ENCODE results near the gene BRF1. TPM values are rescaled to one million over a fixed set of nuclear protein-coding genes. Genes with fewer than 3 reads are reported as not detected.

The BRF1 gene
- total RNA-seq, 4 donors from 2014 or later: 37.9 to 102 (median 52.5) TPM

DNA sequence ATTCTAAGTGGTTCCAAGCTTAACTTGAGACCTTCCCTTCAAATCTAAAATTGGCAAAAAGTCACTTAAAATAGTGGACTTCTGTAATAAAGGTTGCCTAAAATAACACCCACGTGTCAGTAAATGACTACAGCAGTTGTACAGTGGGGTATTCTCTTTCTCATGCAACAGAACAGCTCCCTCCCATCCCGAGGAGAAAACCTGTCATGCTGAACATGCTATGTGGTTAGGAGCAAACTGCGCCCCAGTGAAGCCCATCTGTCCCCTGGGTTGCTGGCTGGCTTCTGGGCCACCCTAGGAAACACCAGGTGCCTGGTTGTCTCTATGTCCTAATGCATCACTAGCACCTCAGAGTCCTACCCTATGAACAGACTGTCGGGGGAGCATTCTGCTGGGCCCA is 49.8 kb downstream of the BRF1 start:
- TF ChIP-seq, protein P1, sequence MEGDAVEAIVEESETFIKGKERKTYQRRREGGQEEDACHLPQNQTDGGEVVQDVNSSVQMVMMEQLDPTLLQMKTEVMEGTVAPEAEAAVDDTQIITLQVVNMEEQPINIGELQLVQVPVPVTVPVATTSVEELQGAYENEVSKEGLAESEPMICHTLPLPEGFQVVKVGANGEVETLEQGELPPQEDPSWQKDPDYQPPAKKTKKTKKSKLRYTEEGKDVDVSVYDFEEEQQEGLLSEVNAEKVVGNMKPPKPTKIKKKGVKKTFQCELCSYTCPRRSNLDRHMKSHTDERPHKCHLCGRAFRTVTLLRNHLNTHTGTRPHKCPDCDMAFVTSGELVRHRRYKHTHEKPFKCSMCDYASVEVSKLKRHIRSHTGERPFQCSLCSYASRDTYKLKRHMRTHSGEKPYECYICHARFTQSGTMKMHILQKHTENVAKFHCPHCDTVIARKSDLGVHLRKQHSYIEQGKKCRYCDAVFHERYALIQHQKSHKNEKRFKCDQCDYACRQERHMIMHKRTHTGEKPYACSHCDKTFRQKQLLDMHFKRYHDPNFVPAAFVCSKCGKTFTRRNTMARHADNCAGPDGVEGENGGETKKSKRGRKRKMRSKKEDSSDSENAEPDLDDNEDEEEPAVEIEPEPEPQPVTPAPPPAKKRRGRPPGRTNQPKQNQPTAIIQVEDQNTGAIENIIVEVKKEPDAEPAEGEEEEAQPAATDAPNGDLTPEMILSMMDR (IDR thresholded peaks at IDR 0.05): no peak
- no peak for TF ChIP-seq POLR2AphosphoS5 (IDR thresholded peaks at IDR 0.05)
- TF ChIP-seq EP300 (IDR thresholded peaks at IDR 0.05): no peak
- no peak for TF ChIP-seq POLR2A (IDR thresholded peaks at IDR 0.05)
- Histone ChIP-seq H3K36me3 (peaks cover 48% of the 10 kb centered on the region), H3K4me3 (no peak overlapping the region), H3K27ac (no peak overlapping the region), H3K27me3 (no peaks in the 10 kb centered on the region), H3K4me1 (peaks cover 18% of the 10 kb centered on the region), H3K9me3 (no peaks in the 10 kb centered on the region)
- no peak for DNase-seq (ENCODE audit: low spot score in 2 of 2)
- WGBS: 69% methylated on average over 2 of the region's 4 CpGs

DNA sequence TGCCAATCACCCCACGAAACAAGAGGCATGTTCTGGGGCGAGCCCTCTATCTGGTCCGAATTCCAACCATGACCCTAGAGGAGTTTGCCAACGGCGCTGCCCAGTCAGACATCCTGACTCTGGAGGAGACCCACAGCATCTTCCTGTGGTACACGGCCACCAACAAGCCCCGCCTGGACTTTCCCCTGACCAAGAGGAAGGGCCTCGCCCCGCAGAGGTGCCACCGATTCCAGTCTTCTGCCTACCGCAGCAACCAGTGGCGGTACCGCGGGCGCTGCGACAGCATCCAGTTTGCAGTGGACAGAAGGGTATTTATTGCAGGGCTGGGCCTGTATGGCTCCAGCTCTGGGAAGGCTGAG is 50.8 kb downstream of the BRF1 start:
- Histone ChIP-seq H3K4me1 (peaks cover 18% of the 10 kb centered on the region), H3K9me3 (no peaks in the 10 kb centered on the region), H3K27me3 (no peaks in the 10 kb centered on the region), H3K27ac (no peak overlapping the region), H3K4me3 (no peak overlapping the region), H3K36me3 (peaks cover 41% of the 10 kb centered on the region)
- TF ChIP-seq, protein P1 (IDR thresholded peaks at IDR 0.05): no peak
- TF ChIP-seq POLR2A (IDR thresholded peaks at IDR 0.05) (no peak), EP300 (IDR thresholded peaks at IDR 0.05) (no peak), POLR2AphosphoS5 (IDR thresholded peaks at IDR 0.05) (no peak)
- 90% methylated on average over 13 of the region's 16 CpGs for WGBS
- no peak for DNase-seq (ENCODE audit: low spot score in 2 of 2)

DNA sequence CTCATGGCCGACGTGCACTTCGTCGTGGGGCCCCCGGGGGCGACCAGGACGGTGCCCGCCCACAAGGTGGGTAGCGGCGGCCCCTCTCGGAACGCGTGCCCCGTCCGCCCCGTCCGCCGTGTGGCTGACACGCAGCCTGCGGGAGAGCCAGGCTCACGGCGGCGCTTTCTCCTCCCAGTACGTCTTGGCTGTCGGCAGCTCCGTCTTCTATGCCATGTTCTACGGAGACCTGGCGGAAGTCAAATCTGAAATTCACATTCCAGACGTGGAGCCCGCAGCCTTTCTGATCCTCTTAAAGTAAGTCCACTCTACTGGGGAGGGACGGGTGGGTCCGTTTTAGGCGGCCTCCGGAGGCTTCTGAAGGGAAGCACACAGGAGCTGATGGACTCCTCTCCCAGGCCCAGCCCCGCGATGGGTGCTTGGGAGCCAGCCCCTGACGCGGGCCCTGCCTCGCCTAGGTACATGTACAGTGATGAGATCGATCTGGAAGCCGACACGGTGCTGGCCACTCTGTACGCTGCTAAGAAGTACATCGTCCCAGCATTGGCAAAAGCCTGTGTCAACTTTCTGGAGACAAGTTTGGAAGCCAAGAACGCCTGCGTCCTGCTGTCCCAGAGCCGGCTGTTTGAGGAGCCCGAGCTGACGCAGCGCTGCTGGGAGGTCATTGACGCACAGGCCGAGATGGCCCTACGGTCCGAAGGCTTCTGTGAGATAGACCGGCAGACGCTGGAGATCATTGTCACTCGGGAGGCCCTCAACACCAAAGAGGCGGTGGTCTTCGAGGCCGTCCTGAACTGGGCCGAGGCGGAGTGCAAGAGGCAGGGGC is 51.4 kb downstream of the BRF1 start:
- H3K27ac ChIP-seq: peak overlapping the region; percentile 96
- no peak for DNase-seq (ENCODE audit: low spot score in 2 of 2)
- no peak for TF ChIP-seq POLR2A (IDR thresholded peaks at IDR 0.05)
- peak in 1 of 3 donors; percentile 34 for TF ChIP-seq POLR2AphosphoS5 (IDR thresholded peaks at IDR 0.05)
- H3K36me3 ChIP-seq: peaks cover 41% of the 10 kb centered on the region
- WGBS: 71% methylated on average over 20 of the region's 62 CpGs
- H3K27me3 ChIP-seq: no peaks in the 10 kb centered on the region
- no peaks in the 10 kb centered on the region for H3K9me3 ChIP-seq
- peaks cover 18% of the 10 kb centered on the region for H3K4me1 ChIP-seq
- H3K4me3 ChIP-seq: peak overlapping the region; percentile 63

DNA sequence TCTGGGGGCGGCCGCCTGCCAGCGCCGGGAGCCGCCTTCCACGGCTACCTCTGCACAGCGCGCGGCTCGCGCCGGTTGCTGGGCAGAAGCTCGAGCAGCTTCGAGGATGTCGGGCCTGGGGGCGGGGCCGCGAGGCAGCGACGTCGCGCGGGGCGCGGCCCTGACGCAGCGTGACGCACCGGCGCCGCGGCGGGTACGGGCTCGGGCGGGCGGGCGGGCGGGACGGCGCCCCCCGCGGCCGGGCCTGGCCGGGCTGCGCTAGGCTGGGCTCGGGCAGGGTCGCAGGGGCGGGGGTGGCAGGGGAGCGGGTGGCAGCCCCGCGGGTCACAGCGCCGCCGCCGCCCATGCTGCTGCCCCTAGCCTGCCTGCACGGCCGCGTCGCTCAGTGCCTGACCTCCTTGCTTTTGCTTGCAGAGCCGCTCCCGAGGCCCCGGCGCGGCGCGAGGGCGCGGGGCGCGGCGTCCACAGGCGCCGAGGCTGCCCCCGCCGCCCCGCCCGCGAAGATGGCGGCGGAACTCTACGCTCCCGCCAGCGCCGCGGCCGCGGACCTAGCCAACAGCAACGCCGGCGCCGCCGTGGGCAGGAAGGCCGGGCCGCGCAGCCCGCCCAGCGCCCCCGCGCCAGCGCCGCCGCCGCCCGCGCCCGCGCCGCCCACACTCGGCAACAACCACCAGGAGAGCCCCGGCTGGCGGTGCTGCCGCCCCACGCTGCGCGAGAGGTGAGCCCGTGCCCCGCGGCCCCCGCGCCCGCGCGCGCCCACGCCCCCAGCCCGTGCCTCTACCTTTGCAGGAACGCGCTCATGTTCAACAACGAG is 52.2 kb downstream of the BRF1 start, which contains the start of gene BTBD6:
Gene BTBD6 (plus strand): TSS at position 166 of the 814 bp plus-strand sequence. CDS start 179 bp downstream, at position 345.
- no peak for TF ChIP-seq EP300 (IDR thresholded peaks at IDR 0.05)
- TF ChIP-seq POLR2A (IDR thresholded peaks at IDR 0.05): peak in 1 of 2 donors; percentile 32
- H3K4me1 ChIP-seq: peaks cover 18% of the 10 kb centered on the region
- DNase-seq (ENCODE audit: low spot score in 2 of 2): peak; percentile 88
- WGBS: 0% methylated on average over 7 of the region's 130 CpGs
- peaks cover 36% of the 10 kb centered on the region for H3K36me3 ChIP-seq
- H3K9me3 ChIP-seq: no peaks in the 10 kb centered on the region
- peak within 1 kb of the TSS; percentile 63 for H3K4me3 ChIP-seq
- no peaks in the 10 kb centered on the region for H3K27me3 ChIP-seq
- H3K27ac ChIP-seq: peak within 1 kb of the TSS; percentile 96

DNA sequence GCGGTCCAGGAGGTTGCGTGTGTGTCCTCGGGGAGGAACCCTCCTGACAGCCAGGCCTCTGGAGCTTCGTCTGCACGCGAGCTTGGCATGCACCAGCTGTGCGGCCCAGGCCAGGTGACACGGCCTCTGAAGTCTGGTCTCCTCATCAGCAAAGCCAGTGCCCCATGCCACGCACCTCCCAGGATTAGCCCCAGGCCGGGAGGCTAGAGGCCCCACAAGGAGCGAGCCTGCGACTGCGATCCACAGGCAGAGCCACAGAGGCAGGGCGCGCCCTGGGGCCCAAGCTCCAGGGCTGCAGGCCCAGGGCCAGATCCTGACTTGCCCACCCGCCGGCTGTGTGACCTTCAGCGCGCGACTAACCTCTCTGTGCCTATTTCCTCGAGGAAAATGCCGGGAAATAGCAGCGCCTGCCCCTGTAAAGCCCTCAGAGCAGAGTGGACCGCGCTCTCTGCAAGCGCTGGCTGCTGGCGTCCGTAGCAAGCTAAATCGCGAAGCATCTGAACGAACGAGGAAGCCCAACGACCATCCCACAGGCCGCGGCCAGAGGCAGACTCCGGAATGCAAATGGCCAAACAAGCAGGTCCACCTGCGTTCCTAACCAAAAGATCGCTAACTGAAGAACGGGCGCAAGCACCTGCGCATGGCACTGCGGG is 53.0 kb downstream of the BRF1 start:
- H3K9me3 ChIP-seq: no peaks in the 10 kb centered on the region
- peak overlapping the region; percentile 63 for H3K4me3 ChIP-seq
- peak overlapping the region; percentile 96 for H3K27ac ChIP-seq
- peak in 1 of 2 donors; percentile 78 for DNase-seq (ENCODE audit: low spot score in 2 of 2)
- TF ChIP-seq POLR2A (IDR thresholded peaks at IDR 0.05) (no peak), EP300 (IDR thresholded peaks at IDR 0.05) (no peak), POLR2AphosphoS5 (IDR thresholded peaks at IDR 0.05) (peak in 1 of 3 donors; percentile 27)
- TF ChIP-seq, protein P1 (IDR thresholded peaks at IDR 0.05): no peak
- peaks cover 18% of the 10 kb centered on the region for H3K4me1 ChIP-seq
- no peaks in the 10 kb centered on the region for H3K27me3 ChIP-seq
- WGBS: 17% methylated on average over 6 of the region's 42 CpGs
- peaks cover 31% of the 10 kb centered on the region for H3K36me3 ChIP-seq

Data from suprapubic skin (tissue), 4 donors.